ENCODE data around the gene MYH10. TPM values are rescaled to one million over a fixed set of nuclear protein-coding genes. Genes with fewer than 3 reads are reported as not detected.

The MYH10 gene
- total and polyA plus RNA-seq, 2 experiments from 2014 or later, result 75.6 to 87.8 TPM

- no peaks in the 10 kb centered on the region for H3K27me3 ChIP-seq
- H3K9me2 ChIP-seq (replicated peaks; ENCODE audit: insufficient read depth), result no peaks in the 10 kb centered on the region
- H3K9me3 ChIP-seq (ENCODE audit: low read depth), result no peaks in the 10 kb centered on the region
- DNase-seq (ENCODE audit: low spot score), result no peak
- no peak overlapping the region for H3K4me3 ChIP-seq
- 73% methylated on average over 7 of the region's 7 CpGs for WGBS (ENCODE audit: low lambda C conversion rate, missing lambda C conversion rate)
- no peaks in the 10 kb centered on the region for H3K79me2 ChIP-seq
- no peak overlapping the region for H2AFZ ChIP-seq
- H4K20me1 ChIP-seq (ENCODE audit: insufficient read depth, poor library complexity, severe bottlenecking), result no peaks in the 10 kb centered on the region
- H3K36me3 ChIP-seq (replicated peaks; ENCODE audit: insufficient read depth, low read depth), result no peaks in the 10 kb centered on the region
- no peak for TF ChIP-seq EZH2 (IDR thresholded peaks at IDR 0.05; ENCODE audit: borderline replicate concordance)
- no peak for TF ChIP-seq CTCF (IDR thresholded peaks at IDR 0.05; ENCODE audit: poor library complexity)
- TF ChIP-seq EZH2phosphoT487 (IDR thresholded peaks at IDR 0.05; ENCODE audit: low read depth, severe bottlenecking, unreplicated experiment), result no peak
- no peak overlapping the region for H3K4me2 ChIP-seq
- H3K27ac ChIP-seq, result no peak overlapping the region
- H3K4me1 ChIP-seq (ENCODE audit: insufficient read depth), result no peaks in the 10 kb centered on the region
Measured at GRCh38 chr17:8430966-8431365, 199.6 kb downstream of the MYH10 start.

GRCh38 chr17:8426802-8427201 lies 203.7 kb downstream of the MYH10 start:
- H3K27me3 ChIP-seq, result no peaks in the 10 kb centered on the region
- H3K4me3 ChIP-seq, result no peak overlapping the region
- no peak overlapping the region for H3K27ac ChIP-seq
- WGBS (ENCODE audit: low lambda C conversion rate, missing lambda C conversion rate), result 97% methylated on average over 3 of the region's 3 CpGs
- DNase-seq (ENCODE audit: low spot score), result no peak
- H3K4me1 ChIP-seq (ENCODE audit: insufficient read depth), result no peaks in the 10 kb centered on the region
- H3K4me2 ChIP-seq, result no peak overlapping the region
- no peaks in the 10 kb centered on the region for H3K79me2 ChIP-seq
- TF ChIP-seq EZH2phosphoT487 (IDR thresholded peaks at IDR 0.05; ENCODE audit: low read depth, severe bottlenecking, unreplicated experiment), result no peak
- no peak for TF ChIP-seq CTCF (IDR thresholded peaks at IDR 0.05; ENCODE audit: poor library complexity)
- no peak for TF ChIP-seq EZH2 (IDR thresholded peaks at IDR 0.05; ENCODE audit: borderline replicate concordance)
- no peaks in the 10 kb centered on the region for H3K36me3 ChIP-seq (replicated peaks; ENCODE audit: insufficient read depth, low read depth)
- H4K20me1 ChIP-seq (ENCODE audit: insufficient read depth, poor library complexity, severe bottlenecking), result no peaks in the 10 kb centered on the region
- no peaks in the 10 kb centered on the region for H3K9me2 ChIP-seq (replicated peaks; ENCODE audit: insufficient read depth)
- H3K9me3 ChIP-seq (ENCODE audit: low read depth), result no peaks in the 10 kb centered on the region
- no peak overlapping the region for H2AFZ ChIP-seq

- no peak for DNase-seq (ENCODE audit: low spot score)
- Histone ChIP-seq H3K4me1 (ENCODE audit: insufficient read depth) (no peaks in the 10 kb centered on the region), H3K9me2 (replicated peaks; ENCODE audit: insufficient read depth) (no peaks in the 10 kb centered on the region), H3K79me2 (no peaks in the 10 kb centered on the region), H3K4me3 (no peak overlapping the region), H3K4me2 (no peak overlapping the region), H3K27ac (no peak overlapping the region), H3K27me3 (no peaks in the 10 kb centered on the region), H3K9me3 (ENCODE audit: low read depth) (no peaks in the 10 kb centered on the region), H4K20me1 (ENCODE audit: insufficient read depth, poor library complexity, severe bottlenecking) (no peaks in the 10 kb centered on the region), H3K36me3 (replicated peaks; ENCODE audit: insufficient read depth, low read depth) (no peaks in the 10 kb centered on the region), H2AFZ (no peak overlapping the region)
- WGBS (ENCODE audit: low lambda C conversion rate, missing lambda C conversion rate), result 95% methylated on average over 6 of the region's 6 CpGs
- TF ChIP-seq CTCF (IDR thresholded peaks at IDR 0.05; ENCODE audit: poor library complexity) (no peak), EZH2 (IDR thresholded peaks at IDR 0.05; ENCODE audit: borderline replicate concordance) (no peak), EZH2phosphoT487 (IDR thresholded peaks at IDR 0.05; ENCODE audit: low read depth, severe bottlenecking, unreplicated experiment) (no peak)
Measured at GRCh38 chr17:8426094-8426720, 204.3 kb downstream of the MYH10 start.

Small RNAs within 50 kb of the gene (small RNA-seq; reads per million reads assigned to genes)
- not detected for gene RNU7-43P

Other genes with a start within 250 kb of the MYH10 start
- 3,628 and 3,816 TPM in 2 replicates for gene RPL26, start 247.5 kb downstream of the MYH10 start, total RNA-seq
- gene RPL26, start 247.5 kb downstream of the MYH10 start, polyA plus RNA-seq, result 403 and 411 TPM in 2 replicates
- gene RNF222, start 232.9 kb downstream of the MYH10 start, total RNA-seq, result not detected in 2 replicates
- not detected in 2 replicates for gene RNF222, start 232.9 kb downstream of the MYH10 start, polyA plus RNA-seq
- gene NDEL1, start 194.8 kb downstream of the MYH10 start, total RNA-seq, result 60.7 and 66.3 TPM in 2 replicates
- 46.1 and 51.1 TPM in 2 replicates for gene NDEL1, start 194.8 kb downstream of the MYH10 start, polyA plus RNA-seq
- 0.53 TPM in 1 of 2 replicates, not detected in the other for gene CCDC42, start 114.1 kb upstream of the MYH10 start, total RNA-seq
- gene CCDC42, start 114.1 kb upstream of the MYH10 start, polyA plus RNA-seq, result 1.7 and 3.2 TPM in 2 replicates
- not detected in 2 replicates for gene SPDYE4, start 127.8 kb upstream of the MYH10 start, total RNA-seq
- not detected in 2 replicates for gene SPDYE4, start 127.8 kb upstream of the MYH10 start, polyA plus RNA-seq
- gene MFSD6L, start 168.6 kb upstream of the MYH10 start, total RNA-seq, result 1.8 and 2.2 TPM in 2 replicates
- gene MFSD6L, start 168.6 kb upstream of the MYH10 start, polyA plus RNA-seq, result 0.34 and 0.45 TPM in 2 replicates
- gene PIK3R6, start 236.9 kb upstream of the MYH10 start, total RNA-seq, result 0.10 TPM in 1 of 2 replicates, not detected in the other
- 0.07 TPM in 1 of 2 replicates, not detected in the other for gene PIK3R6, start 236.9 kb upstream of the MYH10 start, polyA plus RNA-seq